OCI-LY3 (cell line): ENCODE results near the gene ZNF839.

Source experiments
- H2AFZ ChIP-seq: fragments of 200-600, 300-600 bp; shearing (Covaris generic); 2 replicates; pipeline ENCODE4 v1.6.0; 2014; ENCODE audit warnings: antibody characterized with exemption, low read depth, low read length
- H3K27ac ChIP-seq: fragments of 200-600, 300-600 bp; sonication (generic); 2 replicates; pipeline ENCODE4 v1.5.1; 2014; ENCODE audit warnings: mild to moderate bottlenecking, low read length, moderate library complexity, mixed read lengths
- H3K27me3 ChIP-seq: fragments of 200-600, 300-600 bp; sonication (generic); 2 replicates; pipeline ENCODE4 v1.6.1; 2014; ENCODE audit warnings: low read depth, low read length, mixed read lengths
- H3K36me3 ChIP-seq: fragments of 200-600, 300-600 bp; sonication (generic); replicated peaks from 2 replicates; pipeline ENCODE3; 2014; ENCODE audit warnings: low read depth, low read length, mixed read lengths
- H3K4me1 ChIP-seq: fragments of 300-600, 200-600 bp; sonication (generic); 2 replicates; pipeline ENCODE4 v1.6.1; 2014; ENCODE audit warnings: low read length, mixed read lengths
- H3K4me2 ChIP-seq: fragments of 200-600, 300-600 bp; sonication (generic); 2 replicates; pipeline ENCODE4 v1.6.1; 2014; ENCODE audit warnings: low read length, mixed read lengths
- H3K4me3 ChIP-seq: fragments of 300-600, 200-600 bp; sonication (generic); 2 replicates; pipeline ENCODE4 v1.5.1; 2014; ENCODE audit warnings: antibody characterized with exemption, mild to moderate bottlenecking, low read length, moderate library complexity
- H3K79me2 ChIP-seq: fragments of 300-600, 200-600 bp; shearing (Covaris generic); 2 replicates; pipeline ENCODE4 v1.6.1; 2014; ENCODE audit warnings: mild to moderate bottlenecking, low read length, mixed read lengths
- H3K9ac ChIP-seq: fragments of 300-600, 200-600 bp; shearing (Covaris generic); 2 replicates; pipeline ENCODE4 v1.6.0; 2014; ENCODE audit warnings: mild to moderate bottlenecking, low read length, moderate library complexity
- H3K9me3 ChIP-seq: fragments of 200-600, 300-600 bp; shearing (Covaris generic); 2 replicates; pipeline ENCODE4 v1.6.1; 2014; ENCODE audit warnings: low read length, mixed read lengths; ENCODE audit not compliant: insufficient read depth
- H4K20me1 ChIP-seq: fragments of 200-600, 300-600 bp; sonication (generic); 2 replicates; pipeline ENCODE4 v1.6.1; 2016; ENCODE audit warnings: low read length, mixed read lengths; ENCODE audit not compliant: insufficient read depth
- EZH2phosphoT487 ChIP-seq: fragments of 200-600 bp; shearing (Covaris generic); IDR thresholded peaks from 2 replicates; pipeline ENCODE4 v1.6.1; 2018; ENCODE audit warnings: antibody characterized with exemption, mixed run types, low read depth
- TF ChIP-seq, protein P1 (sequence below): fragments of 200-600, 300-600 bp; sonication (generic); IDR thresholded peaks from 2 replicates; pipeline ENCODE4 v1.5.1; 2014; ENCODE audit warnings: antibody characterized with exemption, low read length, low read depth

The ZNF839 gene

DNA sequence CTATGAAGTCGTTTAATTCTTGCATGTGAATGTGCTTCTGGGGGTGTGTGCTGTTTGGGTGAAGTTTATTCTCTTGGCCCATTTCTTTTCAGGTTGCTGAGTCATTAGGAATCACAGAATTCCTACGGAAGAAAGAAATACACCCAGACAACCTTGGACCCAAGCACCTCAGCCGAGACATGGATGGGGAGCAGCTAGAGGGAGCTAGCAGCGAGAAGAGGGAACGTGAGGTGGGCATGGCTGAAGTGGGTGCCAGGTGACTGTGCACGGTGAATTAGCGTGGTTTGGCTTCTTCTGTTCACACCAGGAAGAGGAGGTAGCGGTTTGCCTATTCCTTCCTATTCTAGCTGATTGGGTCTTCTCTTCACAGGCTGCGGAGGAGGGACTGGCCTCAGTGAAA lies 19.2 kb downstream of the ZNF839 start:
- no peak overlapping the region for H2AFZ ChIP-seq
- peaks cover 6% of the 10 kb centered on the region; the same call in 1 of the 2 replicates for H3K4me1 ChIP-seq
- no peaks in the 10 kb centered on the region for H3K27me3 ChIP-seq
- no peaks in the 10 kb centered on the region for H4K20me1 ChIP-seq
- no peak overlapping the region for H3K4me3 ChIP-seq
- peaks cover 14% of the 10 kb centered on the region for H3K36me3 ChIP-seq
- TF ChIP-seq, protein P1, sequence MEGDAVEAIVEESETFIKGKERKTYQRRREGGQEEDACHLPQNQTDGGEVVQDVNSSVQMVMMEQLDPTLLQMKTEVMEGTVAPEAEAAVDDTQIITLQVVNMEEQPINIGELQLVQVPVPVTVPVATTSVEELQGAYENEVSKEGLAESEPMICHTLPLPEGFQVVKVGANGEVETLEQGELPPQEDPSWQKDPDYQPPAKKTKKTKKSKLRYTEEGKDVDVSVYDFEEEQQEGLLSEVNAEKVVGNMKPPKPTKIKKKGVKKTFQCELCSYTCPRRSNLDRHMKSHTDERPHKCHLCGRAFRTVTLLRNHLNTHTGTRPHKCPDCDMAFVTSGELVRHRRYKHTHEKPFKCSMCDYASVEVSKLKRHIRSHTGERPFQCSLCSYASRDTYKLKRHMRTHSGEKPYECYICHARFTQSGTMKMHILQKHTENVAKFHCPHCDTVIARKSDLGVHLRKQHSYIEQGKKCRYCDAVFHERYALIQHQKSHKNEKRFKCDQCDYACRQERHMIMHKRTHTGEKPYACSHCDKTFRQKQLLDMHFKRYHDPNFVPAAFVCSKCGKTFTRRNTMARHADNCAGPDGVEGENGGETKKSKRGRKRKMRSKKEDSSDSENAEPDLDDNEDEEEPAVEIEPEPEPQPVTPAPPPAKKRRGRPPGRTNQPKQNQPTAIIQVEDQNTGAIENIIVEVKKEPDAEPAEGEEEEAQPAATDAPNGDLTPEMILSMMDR: no peak
- no peak for TF ChIP-seq EZH2phosphoT487
- H3K27ac ChIP-seq: no peak overlapping the region
- H3K79me2 ChIP-seq: no peaks in the 10 kb centered on the region
- H3K4me2 ChIP-seq: no peak overlapping the region
- no peak overlapping the region for H3K9ac ChIP-seq
- no peaks in the 10 kb centered on the region for H3K9me3 ChIP-seq

DNA sequence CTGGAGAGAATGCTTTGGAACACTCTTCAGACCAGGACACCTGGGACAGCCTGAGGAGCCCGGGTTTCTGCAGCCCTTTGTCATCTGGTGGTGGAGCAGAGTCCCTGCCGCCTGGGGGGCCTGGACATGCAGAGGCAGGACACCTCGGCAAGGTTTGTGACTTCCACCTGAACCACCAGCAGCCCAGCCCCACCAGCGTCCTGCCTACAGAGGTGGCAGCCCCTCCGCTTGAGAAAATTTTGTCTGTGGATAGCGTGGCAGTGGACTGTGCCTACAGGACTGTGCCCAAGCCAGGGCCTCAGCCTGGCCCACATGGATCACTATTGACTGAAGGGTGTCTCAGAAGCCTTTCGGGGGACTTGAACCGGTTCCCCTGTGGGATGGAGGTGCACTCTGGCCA lies 22.0 kb downstream of the ZNF839 start:
- TF ChIP-seq, protein P1: no peak
- no peak for TF ChIP-seq EZH2phosphoT487
- peaks cover 20% of the 10 kb centered on the region for H3K36me3 ChIP-seq
- H3K4me3 ChIP-seq: no peak overlapping the region

DNA sequence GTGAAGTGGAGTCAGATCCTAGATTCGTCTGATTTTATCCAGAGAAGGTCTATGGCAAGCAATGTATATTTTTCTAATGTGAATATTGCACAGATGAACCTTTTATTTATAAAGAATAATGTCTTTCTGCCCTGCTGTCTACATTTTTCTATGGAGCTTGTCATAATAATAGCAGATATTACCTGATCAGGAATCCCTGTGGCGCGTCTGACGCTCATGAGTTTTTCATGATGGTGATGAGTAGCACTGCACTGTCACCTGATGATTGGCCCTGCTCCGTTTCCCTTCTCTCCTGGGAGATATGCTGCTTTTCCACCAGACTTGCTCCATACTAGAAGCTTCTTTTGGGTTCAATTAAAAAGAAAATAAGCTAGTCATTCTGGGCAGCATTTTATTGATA lies 22.7 kb downstream of the ZNF839 start:
- no peaks in the 10 kb centered on the region for H4K20me1 ChIP-seq
- no peaks in the 10 kb centered on the region for H3K9me3 ChIP-seq
- no peak overlapping the region for H3K9ac ChIP-seq
- no peak overlapping the region for H2AFZ ChIP-seq
- H3K79me2 ChIP-seq: no peaks in the 10 kb centered on the region
- no peaks in the 10 kb centered on the region for H3K27me3 ChIP-seq
- H3K4me2 ChIP-seq: no peak overlapping the region
- no peaks in the 10 kb centered on the region for H3K4me1 ChIP-seq
- no peak overlapping the region for H3K4me3 ChIP-seq
- TF ChIP-seq EZH2phosphoT487: no peak
- TF ChIP-seq, protein P1: no peak
- H3K27ac ChIP-seq: no peak overlapping the region
- H3K36me3 ChIP-seq: peaks cover 20% of the 10 kb centered on the region

More for the DNA sequence above, 22.0 kb downstream of the ZNF839 start:
- no peak overlapping the region for H2AFZ ChIP-seq
- no peak overlapping the region for H3K27ac ChIP-seq
- H4K20me1 ChIP-seq: no peaks in the 10 kb centered on the region
- no peaks in the 10 kb centered on the region for H3K79me2 ChIP-seq
- no peak overlapping the region for H3K9ac ChIP-seq
- H3K9me3 ChIP-seq: no peaks in the 10 kb centered on the region
- H3K27me3 ChIP-seq: no peaks in the 10 kb centered on the region
- no peaks in the 10 kb centered on the region for H3K4me1 ChIP-seq
- H3K4me2 ChIP-seq: no peak overlapping the region

DNA sequence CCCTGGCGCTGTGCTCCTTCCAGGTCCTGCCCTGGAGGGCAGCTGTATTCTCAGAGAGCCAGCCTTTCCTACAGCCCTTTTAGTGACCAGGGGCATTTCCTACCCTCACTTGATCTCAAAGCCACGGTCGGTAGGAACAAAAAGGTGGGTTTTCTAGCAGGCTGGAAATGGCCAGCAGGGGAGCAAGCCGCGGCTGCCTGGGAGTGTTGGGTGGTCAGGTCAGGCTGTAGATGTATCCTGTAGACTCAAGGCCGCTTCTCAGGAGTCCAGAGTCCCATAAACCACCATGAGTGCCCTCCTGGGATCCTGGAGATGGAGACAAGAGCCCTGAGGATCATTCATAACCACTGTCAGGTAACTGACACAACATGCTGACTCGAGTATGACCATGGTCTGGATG lies 24.5 kb downstream of the ZNF839 start:
- H3K4me3 ChIP-seq: no peak overlapping the region
- H3K79me2 ChIP-seq: no peaks in the 10 kb centered on the region
- H3K4me2 ChIP-seq: no peak overlapping the region
- TF ChIP-seq, protein P1: no peak
- no peak for TF ChIP-seq EZH2phosphoT487
- no peaks in the 10 kb centered on the region for H3K4me1 ChIP-seq
- no peak overlapping the region for H3K9ac ChIP-seq
- peaks cover 23% of the 10 kb centered on the region for H3K36me3 ChIP-seq
- H4K20me1 ChIP-seq: no peaks in the 10 kb centered on the region
- no peak overlapping the region for H3K27ac ChIP-seq
- H3K27me3 ChIP-seq: no peaks in the 10 kb centered on the region
- H2AFZ ChIP-seq: no peak overlapping the region
- H3K9me3 ChIP-seq: no peaks in the 10 kb centered on the region
